ENCODE measurements around the gene EIF4H.

GRCh38 chr7:74148491-74148890, 25.7 kb upstream of the EIF4H start:
- TF ChIP-seq EZH2 (IDR thresholded peaks at IDR 0.05) (no peak), CTCF (IDR thresholded peaks at IDR 0.05) (no peak), EZH2phosphoT487 (IDR thresholded peaks at IDR 0.05) (no peak)
